ENCODE results near the gene GPSM1.
A peak's percentile ranks its signal among the peaks of the same experiment; 100 is the strongest.

GPSM1 gene

GRCh38 chr9:136363106-136363948, 36.0 kb downstream of the GPSM1 start, which contains the start of gene DNLZ:
Gene DNLZ, minus strand, starts transcription at chr9:136363744. Its CDS starts 30 bp downstream, at chr9:136363714.
- peak; percentile 88 to 95 for DNase-seq (ENCODE audit: low read depth in 1 of 2, low spot score in 1 of 2)
- H3K27ac ChIP-seq (replicated peaks), result peak within 1 kb of the TSS; percentile 90
- TF ChIP-seq SPI1 (IDR thresholded peaks at IDR 0.05; ENCODE audit: borderline replicate concordance, low read depth) (peak; percentile 30; the same call in 1 of the 2 replicates), GABPA (IDR thresholded peaks at IDR 0.05; ENCODE audit: low read depth) (peak; percentile 80), CTCF (IDR thresholded peaks at IDR 0.05; ENCODE audit: insufficient read depth, low read length) (peak; percentile 58), POLR2AphosphoS5 (IDR thresholded peaks at IDR 0.05; ENCODE audit: low read depth) (peak; percentile 87)
- TF ChIP-seq, protein P1, sequence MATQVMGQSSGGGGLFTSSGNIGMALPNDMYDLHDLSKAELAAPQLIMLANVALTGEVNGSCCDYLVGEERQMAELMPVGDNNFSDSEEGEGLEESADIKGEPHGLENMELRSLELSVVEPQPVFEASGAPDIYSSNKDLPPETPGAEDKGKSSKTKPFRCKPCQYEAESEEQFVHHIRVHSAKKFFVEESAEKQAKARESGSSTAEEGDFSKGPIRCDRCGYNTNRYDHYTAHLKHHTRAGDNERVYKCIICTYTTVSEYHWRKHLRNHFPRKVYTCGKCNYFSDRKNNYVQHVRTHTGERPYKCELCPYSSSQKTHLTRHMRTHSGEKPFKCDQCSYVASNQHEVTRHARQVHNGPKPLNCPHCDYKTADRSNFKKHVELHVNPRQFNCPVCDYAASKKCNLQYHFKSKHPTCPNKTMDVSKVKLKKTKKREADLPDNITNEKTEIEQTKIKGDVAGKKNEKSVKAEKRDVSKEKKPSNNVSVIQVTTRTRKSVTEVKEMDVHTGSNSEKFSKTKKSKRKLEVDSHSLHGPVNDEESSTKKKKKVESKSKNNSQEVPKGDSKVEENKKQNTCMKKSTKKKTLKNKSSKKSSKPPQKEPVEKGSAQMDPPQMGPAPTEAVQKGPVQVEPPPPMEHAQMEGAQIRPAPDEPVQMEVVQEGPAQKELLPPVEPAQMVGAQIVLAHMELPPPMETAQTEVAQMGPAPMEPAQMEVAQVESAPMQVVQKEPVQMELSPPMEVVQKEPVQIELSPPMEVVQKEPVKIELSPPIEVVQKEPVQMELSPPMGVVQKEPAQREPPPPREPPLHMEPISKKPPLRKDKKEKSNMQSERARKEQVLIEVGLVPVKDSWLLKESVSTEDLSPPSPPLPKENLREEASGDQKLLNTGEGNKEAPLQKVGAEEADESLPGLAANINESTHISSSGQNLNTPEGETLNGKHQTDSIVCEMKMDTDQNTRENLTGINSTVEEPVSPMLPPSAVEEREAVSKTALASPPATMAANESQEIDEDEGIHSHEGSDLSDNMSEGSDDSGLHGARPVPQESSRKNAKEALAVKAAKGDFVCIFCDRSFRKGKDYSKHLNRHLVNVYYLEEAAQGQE (IDR thresholded peaks at IDR 0.05; ENCODE audit: insufficient replicate concordance, low read depth), result peak; percentile 34
- peak within 1 kb of the TSS; percentile 62 for H3K4me3 ChIP-seq (replicated peaks; ENCODE audit: insufficient read depth, low read length)
- no peaks in the 10 kb centered on the region for H3K27me3 ChIP-seq (ENCODE audit: insufficient read depth, poor library complexity, severe bottlenecking)

DNA sequence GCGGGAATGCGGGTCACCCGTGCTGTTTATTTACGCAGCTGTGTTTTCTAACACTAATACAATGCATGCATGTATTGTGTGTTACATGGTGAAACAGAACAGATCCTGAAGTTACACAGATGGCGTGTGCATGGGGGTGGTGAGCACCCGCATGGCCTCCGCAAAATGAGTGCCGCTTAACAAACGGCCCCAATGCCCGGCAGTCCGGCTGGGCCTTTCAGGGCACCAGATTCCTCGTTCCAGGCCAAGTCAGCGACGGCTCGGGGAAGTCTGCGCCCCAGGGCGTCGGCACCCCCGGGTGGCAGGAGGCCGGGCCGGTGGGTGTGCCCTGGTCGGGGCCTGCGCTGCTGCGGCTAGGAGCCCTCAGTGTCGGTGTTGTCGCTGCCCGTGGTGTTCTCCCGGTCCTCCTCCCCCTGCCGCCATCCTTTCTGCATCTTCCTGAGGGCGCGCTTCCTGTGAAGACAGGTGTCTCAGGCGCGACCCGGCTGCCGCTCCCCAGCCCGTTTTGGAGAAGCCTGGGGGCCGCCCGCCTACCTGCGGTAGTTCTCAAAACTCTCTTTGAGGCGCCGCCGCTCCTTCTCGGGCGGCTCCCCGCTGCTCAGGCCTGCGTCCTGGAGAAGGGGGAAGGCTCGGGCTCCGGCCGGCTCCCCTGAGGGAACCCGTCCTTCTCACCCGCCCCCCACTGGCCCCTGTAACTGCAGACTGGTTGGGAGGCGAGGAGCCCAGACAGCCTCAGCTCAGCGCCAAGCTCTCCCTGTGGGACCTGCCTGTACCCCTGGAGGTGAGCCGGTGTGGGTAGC, 36.8 kb downstream of the GPSM1 start:
- Histone ChIP-seq H3K27me3 (ENCODE audit: insufficient read depth, poor library complexity, severe bottlenecking) (no peaks in the 10 kb centered on the region), H3K27ac (replicated peaks) (peak overlapping the region; percentile 38), H3K4me3 (replicated peaks; ENCODE audit: insufficient read depth, low read length) (no peak overlapping the region)
- no peak for DNase-seq (ENCODE audit: low read depth in 1 of 2, low spot score in 1 of 2)
- TF ChIP-seq, protein P1 (IDR thresholded peaks at IDR 0.05; ENCODE audit: insufficient replicate concordance, low read depth), result no peak
- TF ChIP-seq POLR2AphosphoS5 (IDR thresholded peaks at IDR 0.05; ENCODE audit: low read depth), result peak; percentile 2; the same call in 1 of the 2 replicates

- H3K4me3 ChIP-seq (replicated peaks; ENCODE audit: insufficient read depth, low read length), result no peak overlapping the region
- TF ChIP-seq GABPA (IDR thresholded peaks at IDR 0.05; ENCODE audit: low read depth) (no peak), SPI1 (IDR thresholded peaks at IDR 0.05; ENCODE audit: borderline replicate concordance, low read depth) (no peak), CTCF (IDR thresholded peaks at IDR 0.05; ENCODE audit: insufficient read depth, low read length) (no peak), POLR2AphosphoS5 (IDR thresholded peaks at IDR 0.05; ENCODE audit: low read depth) (no peak; the same call in 1 of the 2 replicates)
- TF ChIP-seq, protein P1 (IDR thresholded peaks at IDR 0.05; ENCODE audit: insufficient replicate concordance, low read depth), result no peak
- peak in 1 of 2 experiments; percentile 38 for DNase-seq (ENCODE audit: low read depth in 1 of 2, low spot score in 1 of 2)
- peak overlapping the region; percentile 66 for H3K27ac ChIP-seq (replicated peaks)
- no peaks in the 10 kb centered on the region for H3K27me3 ChIP-seq (ENCODE audit: insufficient read depth, poor library complexity, severe bottlenecking)
Observed at GRCh38 chr9:136364942-136365774, 37.8 kb downstream of the GPSM1 start.

Measured in HL-60 (cell line).